H9 (cell line): ENCODE measurements around the gene IL24. TPM values are rescaled to one million over a fixed set of nuclear protein-coding genes. Genes with fewer than 3 reads are reported as not detected.

Experiments
- DNase-seq: peaks from one replicate; pipeline ENCODE4 v3.0.0-alpha.2; 2017
- H2AFZ ChIP-seq: one replicate; pipeline ENCODE4 v1.6.1; 2013; ENCODE audit warnings: mild to moderate bottlenecking, low read length, control low read depth, moderate library complexity
- H2AK5ac ChIP-seq: 2 replicates; pipeline ENCODE4 v1.6.1; 2013; ENCODE audit warnings: low read length, control low read depth, mixed read lengths; ENCODE audit not compliant: insufficient read length
- H2BK120ac ChIP-seq: one replicate; pipeline ENCODE4 v1.6.1; 2013; ENCODE audit warnings: low read depth, mild to moderate bottlenecking, low read length, control low read depth, inconsistent platforms; ENCODE audit not compliant: poor library complexity, severe bottlenecking
- H2BK12ac ChIP-seq: 2 replicates; pipeline ENCODE4 v1.6.1; 2013; ENCODE audit warnings: low read length, control low read depth, mixed read lengths, low read depth; ENCODE audit not compliant: insufficient read length
- H2BK15ac ChIP-seq: 2 replicates; pipeline ENCODE4 v1.6.1; 2013; ENCODE audit warnings: low read depth, low read length, control low read depth
- H2BK20ac ChIP-seq: one replicate; pipeline ENCODE4 v1.6.1; 2013; ENCODE audit warnings: low read depth, mild to moderate bottlenecking, low read length, control low read depth, inconsistent platforms; ENCODE audit not compliant: poor library complexity, severe bottlenecking
- H2BK5ac ChIP-seq: 2 replicates; pipeline ENCODE4 v1.6.1; 2013; ENCODE audit warnings: low read length, control low read depth, mixed read lengths; ENCODE audit not compliant: insufficient read length
- H3K14ac ChIP-seq: 2 replicates; pipeline ENCODE4 v1.6.1; 2013; ENCODE audit warnings: low read length, control low read depth; ENCODE audit not compliant: insufficient read depth
- H3K18ac ChIP-seq: 2 replicates; pipeline ENCODE4 v1.6.1; 2013; ENCODE audit warnings: low read depth, mild to moderate bottlenecking, mixed read lengths, low read length, control low read depth; ENCODE audit not compliant: insufficient read length
- H3K23ac ChIP-seq: 2 replicates; pipeline ENCODE4 v1.6.1; 2013; ENCODE audit warnings: low read length, control low read depth, mixed read lengths, low read depth; ENCODE audit not compliant: insufficient read length
- H3K23me2 ChIP-seq: 2 replicates; pipeline ENCODE4 v1.6.1; 2013; ENCODE audit warnings: low read depth, mild to moderate bottlenecking, mixed read lengths, low read length, control low read depth; ENCODE audit not compliant: insufficient read length, poor library complexity, severe bottlenecking
- H3K27ac ChIP-seq: 2 replicates; pipeline ENCODE4 v1.5.1; 2013; ENCODE audit warnings: low read length, control low read depth, mixed read lengths, low read depth; ENCODE audit not compliant: insufficient read length
- H3K27me3 ChIP-seq: 2 replicates; pipeline ENCODE4 v1.6.1; 2013; ENCODE audit warnings: low read length, control low read depth, inconsistent platforms; ENCODE audit not compliant: insufficient read depth
- H3K4ac ChIP-seq: 2 replicates; pipeline ENCODE4 v1.6.1; 2013; ENCODE audit warnings: low read depth, mild to moderate bottlenecking, control low read depth, inconsistent platforms, low read length, moderate library complexity
- H3K4me1 ChIP-seq: 2 replicates; pipeline ENCODE4 v1.6.1; 2013; ENCODE audit warnings: low read length, control low read depth, inconsistent platforms; ENCODE audit not compliant: insufficient read depth
- H3K4me2 ChIP-seq: 2 replicates; pipeline ENCODE4 v1.6.1; 2013; ENCODE audit warnings: low read length, control low read depth, mixed read lengths; ENCODE audit not compliant: insufficient read length, insufficient read depth
- H3K56ac ChIP-seq: 2 replicates; pipeline ENCODE4 v1.6.1; 2013; ENCODE audit warnings: low read depth, mild to moderate bottlenecking, mixed read lengths, low read length, control low read depth; ENCODE audit not compliant: insufficient read length
- H3K79me1 ChIP-seq: 2 replicates; pipeline ENCODE4 v1.6.1; 2013; ENCODE audit warnings: low read depth, mild to moderate bottlenecking, moderate library complexity, low read length, control low read depth, inconsistent platforms; ENCODE audit not compliant: insufficient read depth, poor library complexity, severe bottlenecking
- H3K79me2 ChIP-seq: 2 replicates; pipeline ENCODE4 v1.6.1; 2013; ENCODE audit warnings: low read length, control low read depth, inconsistent platforms; ENCODE audit not compliant: insufficient read depth
- H3K9ac ChIP-seq: 2 replicates; pipeline ENCODE4 v1.6.1; 2013; ENCODE audit warnings: low read length, control low read depth, mixed read lengths; ENCODE audit not compliant: insufficient read length; ENCODE audit errors: extremely low read depth
- H3K9me3 ChIP-seq: one replicate; pipeline ENCODE4 v1.6.1; 2013; ENCODE audit warnings: low read depth, low read length, inconsistent platforms; ENCODE audit not compliant: control insufficient read depth
- H3T11ph ChIP-seq: one replicate; pipeline ENCODE4 v1.6.1; 2013; ENCODE audit warnings: mild to moderate bottlenecking, low read length, control low read depth, inconsistent platforms
- H4K20me1 ChIP-seq: one replicate; pipeline ENCODE4 v1.6.1; 2013; ENCODE audit not compliant: control insufficient read depth, insufficient read length, insufficient read depth
- H4K5ac ChIP-seq: 2 replicates; pipeline ENCODE4 v1.6.1; 2013; ENCODE audit warnings: low read depth, mild to moderate bottlenecking, mixed read lengths, low read length, control low read depth; ENCODE audit not compliant: insufficient read length
- H4K8ac ChIP-seq: replicated peaks from 2 replicates; pipeline ENCODE4 v1.6.1; 2013; ENCODE audit warnings: low read length, control low read depth, mixed read lengths, low read depth; ENCODE audit not compliant: insufficient read length
- H4K91ac ChIP-seq: 2 replicates; pipeline ENCODE4 v1.6.1; 2013; ENCODE audit warnings: low read depth, mild to moderate bottlenecking, moderate library complexity, mixed read lengths, low read length, control low read depth; ENCODE audit not compliant: insufficient read length
- H3K27ac Mint-ChIP-seq, 3 experiments: 2 replicates in 2 of 3; 3 replicates in 1 of 3; pipeline ENCODE4 v1.8.0; 2020 to 2021; ENCODE audit warnings: mixed read lengths in 3 of 3, mild to moderate bottlenecking in 1 of 3, moderate library complexity in 1 of 3
- H3K27me3 Mint-ChIP-seq: 2 replicates; pipeline ENCODE4 v1.8.0; 2021; ENCODE audit warnings: low read depth, mild to moderate bottlenecking, moderate library complexity, mixed read lengths
- H3K36me3 Mint-ChIP-seq, 3 experiments: 2 replicates in 2 of 3; 3 replicates in 1 of 3; pipeline ENCODE4 v1.8.0; 2020 to 2021; ENCODE audit warnings: low read depth in 3 of 3, mixed read lengths in 3 of 3; ENCODE audit not compliant: insufficient read depth in 1 of 3
- H3K4me1 Mint-ChIP-seq, 2 experiments: 2 replicates each; pipeline ENCODE4 v1.8.0; 2020; ENCODE audit warnings: mixed read lengths in 2 of 2
- H3K4me3 Mint-ChIP-seq, 2 experiments: 2 replicates in 1 of 2; 3 replicates in 1 of 2; pipeline ENCODE4 v1.8.0; 2020 to 2021; ENCODE audit warnings: mild to moderate bottlenecking in 2 of 2, mixed read lengths in 2 of 2, moderate library complexity in 1 of 2
- H3K9me3 Mint-ChIP-seq, 2 experiments: 2 replicates in 1 of 2; 3 replicates in 1 of 2; pipeline ENCODE4 v1.8.0; 2020; ENCODE audit warnings: mild to moderate bottlenecking in 2 of 2, mixed read lengths in 2 of 2, moderate library complexity in 1 of 2
- CTCF ChIP-seq: fragments of 200-600 bp; sonication (generic); conservative IDR thresholded peaks from 3 replicates; pipeline ENCODE4 v1.8.0; 2021; ENCODE audit warnings: antibody characterized with exemption, mild to moderate bottlenecking
- WGBS: extraction: QIAGEN DNeasy Blood & Tissue Kit; methylation state at CpG from one replicate; pipeline ENCODE4 v1.1.7; 2013; ENCODE audit warnings: missing lambda C conversion rate, low lambda C conversion rate, mixed read lengths; ENCODE audit not compliant: insufficient read length; ENCODE audit errors: extremely low coverage; 5-methylcytosine and 5-hydroxymethylcytosine counted together
- total RNA-seq: library from RNA; stranded (reverse); gene quantifications from 2 replicates; pipeline ENCODE4 v1.2.1, GENCODE V29; 2021

The IL24 gene
- total RNA-seq, 1 experiment from 2014 or later, result not detected

- DNase-seq, result no peak
- Histone ChIP-seq H3T11ph (no peak overlapping the region), H3K56ac (no peak overlapping the region), H3K4me2 (no peak overlapping the region), H3K79me2 (0 out of 2 replicates have a peak, but pooled peaks cover 1% of the 10 kb centered on the region), H2BK15ac (no peak overlapping the region), H3K4ac (no peak overlapping the region), H2BK20ac (no peak overlapping the region), H4K91ac (no peak overlapping the region), H3K4me1 (no peaks in the 10 kb centered on the region), H3K23me2 (no peaks in the 10 kb centered on the region), H4K5ac (no peak overlapping the region), H2BK120ac (no peak overlapping the region), H3K79me1 (no peaks in the 10 kb centered on the region), H3K9ac (no peak overlapping the region), H4K8ac (no peak overlapping the region), H2AK5ac (no peak overlapping the region), H3K18ac (no peak overlapping the region), H3K23ac (no peak overlapping the region), H4K20me1 (no peaks in the 10 kb centered on the region), H2AFZ (no peak overlapping the region), H3K9me3 (no peaks in the 10 kb centered on the region), H3K14ac (no peak overlapping the region), H2BK12ac (no peak overlapping the region), H3K27me3 (no peaks in the 10 kb centered on the region), H3K27ac (no peak overlapping the region), H2BK5ac (no peak overlapping the region)
- Mint-ChIP-seq H3K36me3 (no peaks in the 10 kb centered on the region), H3K27me3 (peaks cover 33% of the 10 kb centered on the region), H3K4me1 (no peaks in the 10 kb centered on the region; a peak in 1 of 4 replicates), H3K9me3 (no peaks in the 10 kb centered on the region), H3K4me3 (no peak overlapping the region), H3K27ac (no peak overlapping the region)
- TF ChIP-seq CTCF, result no peak
- no CpG with 5 or more reads among the region's 1 CpG for WGBS
Observed at GRCh38 chr1:206863266-206863665, 34.0 kb upstream of the IL24 start.
